Activated CD4-positive, alpha-beta T cell treated with anti-CD3 and anti-CD28 coated beads, Interleukin-2, amount 10 ng/mL, durations not matched to agents 7 days and 5 days (primary cell): ENCODE data around the gene ARSI. TPM values are rescaled to one million over a fixed set of nuclear protein-coding genes. Genes with fewer than 3 reads are reported as not detected.

Experiments
- CTCF ChIA-PET: fragments of 350-600 bp; sonication (Branson Sonifier 250); formaldehyde crosslinking; loops from one replicate; lab custom pipeline; 2021; ENCODE audit warnings: antibody characterized with exemption; lab: Charles Lee
- POLR2A ChIA-PET: fragments of 350-600 bp; sonication (Branson Sonifier 250); formaldehyde crosslinking; loops from one replicate; lab custom pipeline; 2021; ENCODE audit warnings: antibody characterized with exemption; lab: Charles Lee
- DNase-seq: peaks from one replicate; pipeline ENCODE4 v3.0.0-alpha.2; 2020
- H3K27ac Mint-ChIP-seq: one replicate; pipeline ENCODE4 v1.8.0; 2021; ENCODE audit warnings: mild to moderate bottlenecking, moderate library complexity, mixed read lengths
- H3K27me3 Mint-ChIP-seq: one replicate; pipeline ENCODE4 v1.8.0; 2021; ENCODE audit warnings: mixed read lengths
- H3K36me3 Mint-ChIP-seq: one replicate; pipeline ENCODE4 v1.8.0; 2021; ENCODE audit warnings: low read depth, mixed read lengths
- H3K4me1 Mint-ChIP-seq: one replicate; pipeline ENCODE4 v1.8.0; 2021; ENCODE audit warnings: mixed read lengths
- H3K4me3 Mint-ChIP-seq: one replicate; pipeline ENCODE4 v1.8.0; 2021; ENCODE audit warnings: mild to moderate bottlenecking, moderate library complexity, mixed read lengths
- H3K9me3 Mint-ChIP-seq: one replicate; pipeline ENCODE4 v1.8.0; 2021; ENCODE audit warnings: mixed read lengths
- total RNA-seq, 2 experiments: library from RNA; stranded (reverse); gene quantifications; one replicate each; pipeline ENCODE4 v1.2.3, GENCODE V29; 2021

ARSI gene
- total RNA-seq, 2 experiments from 2014 or later, result not detected

GRCh38 chr5:150312518-150312917 lies 9.8 kb upstream of the ARSI start:
- no peaks in the 10 kb centered on the region for H3K36me3 Mint-ChIP-seq
- H3K27ac Mint-ChIP-seq, result no peak overlapping the region
- CTCF ChIA-PET, result interaction anchor here (0.7 kb wide), 1 partner anchor 41 kb away, joined by 3 read pairs; no protein-coding TSS in a partner anchor
- POLR2A ChIA-PET, result no interaction called here
- no peaks in the 10 kb centered on the region for H3K9me3 Mint-ChIP-seq
- DNase-seq, result no peak
- no peaks in the 10 kb centered on the region for H3K4me1 Mint-ChIP-seq
- peaks cover 5% of the 10 kb centered on the region for H3K27me3 Mint-ChIP-seq
- H3K4me3 Mint-ChIP-seq, result no peak overlapping the region

DNA sequence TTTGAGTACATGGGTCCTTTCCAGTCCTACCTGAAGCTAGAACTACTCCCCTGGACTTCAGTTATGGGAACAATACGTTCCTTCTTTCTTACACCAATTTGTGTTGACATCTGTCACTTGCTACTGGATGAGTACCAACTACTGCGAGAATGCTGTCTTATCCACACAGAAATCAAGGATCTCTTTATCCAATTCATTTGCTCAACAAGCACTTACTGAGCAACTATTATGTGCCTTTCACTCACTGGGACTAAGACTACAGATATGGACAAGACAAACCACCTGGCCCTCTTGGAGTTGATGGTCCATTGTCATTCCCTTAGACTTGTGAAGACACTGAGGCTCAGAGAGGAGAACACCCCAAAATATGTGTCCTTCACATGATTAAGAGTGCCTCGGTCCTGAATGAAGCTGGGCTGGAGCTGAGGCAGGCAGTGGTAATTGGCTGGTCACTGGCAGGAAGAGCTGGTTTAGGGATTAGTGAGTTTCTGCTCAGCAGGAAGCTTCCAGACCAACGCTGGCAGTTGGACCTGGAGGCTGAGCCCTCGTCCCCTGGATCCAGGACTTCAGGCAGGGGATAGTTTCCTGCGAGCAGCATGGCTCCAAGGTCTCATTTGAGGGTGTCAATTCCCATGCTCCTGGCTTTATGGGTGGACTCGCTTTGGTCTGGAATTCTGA lies 8.4 kb upstream of the ARSI start:
- ChIA-PET CTCF (interaction anchor here (1.4 kb wide), 1 partner anchor 58 kb away, joined by 3 read pairs; no protein-coding TSS in a partner anchor), POLR2A (no interaction called here)
- no peak for DNase-seq
- H3K4me1 Mint-ChIP-seq, result no peaks in the 10 kb centered on the region
- no peak overlapping the region for H3K4me3 Mint-ChIP-seq
- no peak overlapping the region for H3K27ac Mint-ChIP-seq
- H3K36me3 Mint-ChIP-seq, result no peaks in the 10 kb centered on the region
- peaks cover 5% of the 10 kb centered on the region for H3K27me3 Mint-ChIP-seq
- no peaks in the 10 kb centered on the region for H3K9me3 Mint-ChIP-seq

- peaks cover 10% of the 10 kb centered on the region for H3K27me3 Mint-ChIP-seq
- no peaks in the 10 kb centered on the region for H3K9me3 Mint-ChIP-seq
- no peak overlapping the region for H3K4me3 Mint-ChIP-seq
- DNase-seq, result no peak
- H3K4me1 Mint-ChIP-seq, result peaks cover 2% of the 10 kb centered on the region
- no peaks in the 10 kb centered on the region for H3K36me3 Mint-ChIP-seq
- H3K27ac Mint-ChIP-seq, result no peak overlapping the region
- ChIA-PET CTCF (interaction anchor here (1.4 kb wide), 1 partner anchor 57 kb away, joined by 3 read pairs; no protein-coding TSS in a partner anchor), POLR2A (no interaction called here)
These were observed 7.5 kb upstream of the ARSI start for GRCh38 chr5:150310246-150310645.

DNA sequence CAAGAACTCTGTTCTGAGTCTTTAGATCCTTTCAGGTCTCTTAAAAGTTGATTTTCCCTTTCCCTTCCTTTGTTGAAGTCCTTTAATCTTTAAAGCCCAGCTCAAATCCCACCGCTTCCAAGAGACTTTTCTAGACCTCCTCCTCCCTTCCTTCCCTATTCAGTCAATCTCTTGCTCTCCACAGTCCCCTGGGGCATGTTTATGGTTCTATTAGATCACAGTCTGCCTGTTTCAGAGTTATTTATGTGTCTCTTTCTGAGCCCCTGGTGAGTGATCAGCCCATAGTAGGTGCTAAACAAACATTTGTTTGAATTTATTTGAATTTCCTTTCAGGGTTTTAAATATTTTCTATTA lies 7.2 kb upstream of the ARSI start:
- DNase-seq, result no peak
- ChIA-PET POLR2A (no interaction called here), CTCF (interaction anchor here (1.4 to 1.6 kb wide), 2 partner anchors 10 to 57 kb away, joined by 3 read pairs; no protein-coding TSS in a partner anchor)
- H3K9me3 Mint-ChIP-seq, result no peaks in the 10 kb centered on the region
- H3K36me3 Mint-ChIP-seq, result no peaks in the 10 kb centered on the region
- peaks cover 12% of the 10 kb centered on the region for H3K27me3 Mint-ChIP-seq
- peaks cover 2% of the 10 kb centered on the region for H3K4me1 Mint-ChIP-seq
- H3K4me3 Mint-ChIP-seq, result no peak overlapping the region
- no peak overlapping the region for H3K27ac Mint-ChIP-seq

DNA sequence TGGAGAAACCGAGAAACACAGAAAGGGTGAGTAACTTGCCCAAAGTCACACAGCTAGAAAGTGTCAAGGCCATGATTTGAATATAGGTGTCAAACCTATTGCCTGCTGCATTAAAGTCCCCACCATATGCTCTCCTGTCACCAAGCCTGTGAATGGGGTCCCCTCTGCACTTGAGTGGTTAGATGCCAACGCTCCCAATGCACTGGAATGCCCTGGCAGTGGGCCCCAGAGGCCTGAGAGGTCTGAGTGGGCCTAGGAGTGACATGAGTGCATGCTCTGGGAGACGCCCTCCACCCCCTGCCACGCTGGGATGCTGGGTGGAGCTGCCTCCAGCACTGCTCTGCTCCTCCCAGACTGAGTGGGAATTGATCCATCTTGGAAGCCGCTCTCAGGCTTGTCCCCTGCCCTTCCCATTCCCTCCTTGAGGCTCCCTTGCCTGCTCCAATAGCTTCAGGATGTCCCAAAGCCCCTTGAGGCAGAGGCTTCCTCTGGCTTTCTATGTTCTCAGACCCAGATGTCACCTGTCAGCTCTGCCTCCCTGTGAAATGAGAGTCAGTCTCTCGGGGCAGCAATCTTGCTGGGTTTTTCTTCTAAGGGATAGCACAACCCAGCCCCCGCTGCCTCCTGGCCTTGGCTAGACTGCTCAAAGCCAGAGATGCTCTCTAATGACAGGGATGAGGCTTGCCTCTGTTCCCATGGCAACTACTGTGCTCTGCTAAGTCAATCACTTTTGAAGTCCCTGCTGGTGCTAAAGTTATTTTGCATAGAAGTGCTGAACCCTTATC lies 6.6 kb upstream of the ARSI start:
- peaks cover 18% of the 10 kb centered on the region for H3K27me3 Mint-ChIP-seq
- ChIA-PET POLR2A (no interaction called here), CTCF (interaction anchor here (1.6 kb wide), 1 partner anchor 9 kb away, joined by 3 read pairs; no protein-coding TSS in a partner anchor)
- no peaks in the 10 kb centered on the region for H3K36me3 Mint-ChIP-seq
- H3K4me1 Mint-ChIP-seq, result peaks cover 2% of the 10 kb centered on the region
- H3K27ac Mint-ChIP-seq, result no peak overlapping the region
- DNase-seq, result no peak
- no peak overlapping the region for H3K4me3 Mint-ChIP-seq
- H3K9me3 Mint-ChIP-seq, result no peaks in the 10 kb centered on the region

GRCh38 chr5:150307617-150308426 lies 5.1 kb upstream of the ARSI start:
- no peak for DNase-seq
- ChIA-PET CTCF (no interaction called here), POLR2A (no interaction called here)
- Mint-ChIP-seq H3K36me3 (no peaks in the 10 kb centered on the region), H3K27me3 (peaks cover 29% of the 10 kb centered on the region), H3K4me3 (no peak overlapping the region), H3K27ac (peak overlapping the region; percentile 25), H3K9me3 (no peaks in the 10 kb centered on the region), H3K4me1 (peaks cover 2% of the 10 kb centered on the region)

- Mint-ChIP-seq H3K4me1 (peaks cover 2% of the 10 kb centered on the region), H3K4me3 (no peak overlapping the region), H3K27ac (no peak overlapping the region), H3K27me3 (peaks cover 28% of the 10 kb centered on the region), H3K9me3 (no peaks in the 10 kb centered on the region), H3K36me3 (no peaks in the 10 kb centered on the region)
- ChIA-PET CTCF (interaction anchor here (0.6 kb wide), 1 partner anchor 14 kb away, joined by 3 read pairs; no protein-coding TSS in a partner anchor), POLR2A (no interaction called here)
- no peak for DNase-seq
These were observed 4.1 kb upstream of the ARSI start for GRCh38 chr5:150306775-150307174.

- peaks cover 2% of the 10 kb centered on the region for H3K4me1 Mint-ChIP-seq
- peaks cover 38% of the 10 kb centered on the region for H3K27me3 Mint-ChIP-seq
- ChIA-PET CTCF (no interaction called here), POLR2A (no interaction called here)
- H3K9me3 Mint-ChIP-seq, result no peaks in the 10 kb centered on the region
- no peak overlapping the region for H3K4me3 Mint-ChIP-seq
- H3K27ac Mint-ChIP-seq, result no peak overlapping the region
- DNase-seq, result no peak
- H3K36me3 Mint-ChIP-seq, result no peaks in the 10 kb centered on the region
These were observed 2.9 kb upstream of the ARSI start for GRCh38 chr5:150305557-150305956.

DNA sequence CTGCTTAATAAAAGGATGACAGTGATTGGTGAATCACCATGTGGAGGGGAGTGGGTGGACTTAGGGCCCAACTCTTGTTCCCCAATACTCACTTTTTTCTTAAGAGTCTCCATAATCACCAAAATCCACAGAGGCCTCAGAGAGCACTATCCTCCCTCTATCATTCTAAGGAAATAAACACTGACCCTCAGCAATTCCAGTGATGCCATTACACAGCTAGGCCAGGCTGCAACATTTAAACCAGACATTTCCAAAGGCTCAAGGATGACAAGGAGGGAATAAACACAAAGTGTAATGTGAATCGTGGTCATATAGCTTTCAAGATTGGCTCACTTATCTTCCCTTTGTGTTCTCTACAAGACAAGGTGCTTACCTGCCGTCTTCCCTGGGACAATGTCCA lies 2.4 kb upstream of the ARSI start:
- H3K27me3 Mint-ChIP-seq, result peaks cover 40% of the 10 kb centered on the region
- H3K36me3 Mint-ChIP-seq, result no peaks in the 10 kb centered on the region
- POLR2A ChIA-PET, result no interaction called here
- no peak overlapping the region for H3K27ac Mint-ChIP-seq
- peaks cover 2% of the 10 kb centered on the region for H3K4me1 Mint-ChIP-seq
- H3K9me3 Mint-ChIP-seq, result no peaks in the 10 kb centered on the region
- CTCF ChIA-PET, result no interaction called here
- DNase-seq, result no peak
- H3K4me3 Mint-ChIP-seq, result no peak overlapping the region

DNA sequence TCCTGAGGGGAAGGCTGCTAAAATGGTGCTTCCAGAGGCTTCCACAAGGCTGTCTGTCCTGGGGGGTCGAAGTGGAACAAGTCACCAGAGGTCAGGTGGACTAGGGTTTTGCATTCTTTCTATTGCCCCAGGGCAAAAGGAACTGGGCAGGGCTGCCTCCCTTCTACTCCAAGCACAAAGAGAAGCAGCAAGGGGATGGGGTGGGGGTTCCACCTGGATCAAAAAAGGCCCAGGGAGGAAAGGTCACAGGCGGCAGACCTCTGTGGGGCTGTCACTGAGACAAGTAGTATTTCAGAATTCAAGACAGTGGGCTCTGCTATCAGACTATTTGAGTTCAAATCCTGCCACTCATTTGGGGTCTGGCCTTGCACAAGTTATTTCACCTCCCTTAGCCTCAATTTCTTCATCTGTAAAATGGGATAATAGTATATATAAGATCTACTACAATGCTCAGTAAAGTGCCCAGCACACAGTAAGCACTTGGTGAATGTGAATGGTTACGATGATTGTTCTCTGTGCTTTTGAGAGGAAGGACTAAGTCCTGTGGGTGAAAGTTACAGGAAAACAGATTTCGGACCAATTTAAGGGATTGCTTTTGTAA lies 1.9 kb upstream of the ARSI start:
- peaks cover 40% of the 10 kb centered on the region for H3K27me3 Mint-ChIP-seq
- peaks cover 2% of the 10 kb centered on the region for H3K4me1 Mint-ChIP-seq
- no peak for DNase-seq
- H3K36me3 Mint-ChIP-seq, result no peaks in the 10 kb centered on the region
- ChIA-PET CTCF (no interaction called here), POLR2A (no interaction called here)
- no peaks in the 10 kb centered on the region for H3K9me3 Mint-ChIP-seq
- H3K4me3 Mint-ChIP-seq, result no peak overlapping the region
- H3K27ac Mint-ChIP-seq, result no peak overlapping the region

DNA sequence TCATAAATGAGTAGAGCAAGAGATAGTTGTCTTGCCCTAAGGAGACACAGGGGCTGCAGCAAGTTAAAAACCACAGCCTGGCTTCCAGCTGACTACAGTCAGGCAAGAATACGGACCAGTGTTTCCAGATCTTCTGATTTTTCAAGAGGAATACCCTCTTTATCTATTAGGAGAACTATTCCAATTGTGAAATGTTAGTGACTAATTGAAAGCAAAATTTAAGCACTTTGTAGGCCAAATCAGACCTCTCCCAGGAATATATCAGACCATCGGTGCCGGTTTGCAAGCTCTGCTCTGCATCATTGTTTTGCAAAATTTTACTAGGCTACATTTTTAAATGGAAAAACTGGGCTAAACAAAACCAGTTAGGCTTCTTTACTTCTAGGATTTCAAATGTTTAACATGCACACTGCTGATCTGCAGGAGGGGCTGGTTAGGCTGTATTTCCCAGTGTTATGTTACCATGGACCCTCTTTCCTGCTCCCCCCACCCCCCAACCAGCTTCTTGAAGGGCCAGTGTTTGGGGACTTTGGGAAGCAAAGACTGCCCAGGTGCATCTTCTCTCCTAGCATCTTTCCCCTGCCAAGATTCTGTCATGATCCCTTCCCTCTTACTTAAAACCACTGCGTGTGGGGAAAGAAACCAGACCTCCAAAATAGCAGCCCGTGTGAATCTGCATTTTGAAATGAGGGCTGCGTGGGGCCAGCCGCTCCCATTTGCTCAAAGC lies 1.1 kb upstream of the ARSI start:
- H3K27me3 Mint-ChIP-seq, result peaks cover 40% of the 10 kb centered on the region
- H3K36me3 Mint-ChIP-seq, result no peaks in the 10 kb centered on the region
- ChIA-PET CTCF (interaction anchor here (1.1 to 1.2 kb wide), 2 partner anchors 15 to 173 kb away, joined by 3 read pairs; no protein-coding TSS in a partner anchor), POLR2A (no interaction called here)
- H3K27ac Mint-ChIP-seq, result no peak overlapping the region
- H3K9me3 Mint-ChIP-seq, result no peaks in the 10 kb centered on the region
- no peak for DNase-seq
- peaks cover 2% of the 10 kb centered on the region for H3K4me1 Mint-ChIP-seq
- H3K4me3 Mint-ChIP-seq, result no peak overlapping the region
